Common myeloid progenitor, CD34-positive (primary cell): ENCODE data around the gene LIN52.
"Not testable (repeated sequence)": the region's sequence is repeated elsewhere in the genome, so short reads cannot be mapped to it uniquely, and the experiment has no call there.

Experiments used
- CTCF ChIA-PET: fragments of 350-600 bp; sonication (Branson Sonifier 250); formaldehyde crosslinking; loops from one replicate; lab custom pipeline; 2021; ENCODE audit warnings: antibody characterized with exemption; lab: Charles Lee
- POLR2A ChIA-PET: fragments of 350-600 bp; sonication (Branson Sonifier 250); formaldehyde crosslinking; loops from one replicate; lab custom pipeline; 2021; ENCODE audit warnings: antibody characterized with exemption; lab: Charles Lee
- DNase-seq, 3 donors: peaks; one replicate each; pipeline versions ENCODE4 v3.0.0 to v3.0.0-alpha.2; 2013
- H3K27ac ChIP-seq, 2 experiments: 1 replicate in 1 of 2; 2 replicates in 1 of 2; pipeline ENCODE4 v1.7.0; 2013; ENCODE audit warnings: inconsistent platforms in 2 of 2, low read length in 2 of 2, mild to moderate bottlenecking in 2 of 2, low read depth in 1 of 2, moderate library complexity in 1 of 2; ENCODE audit not compliant: severe bottlenecking in 2 of 2, insufficient read depth in 1 of 2, poor library complexity in 1 of 2
- H3K27me3 ChIP-seq, 5 experiments: replicated peaks in 2 of 5; 1 replicate in 3 of 5; 2 replicates in 2 of 5; pipeline versions ENCODE4 v1.6.1 to v1.7.0; 2013; ENCODE audit warnings: low read length in 4 of 5, mild to moderate bottlenecking in 2 of 5, moderate library complexity in 2 of 5, inconsistent platforms in 1 of 5; ENCODE audit not compliant: insufficient read depth in 5 of 5, control insufficient read depth in 4 of 5
- H3K36me3 ChIP-seq, 4 experiments: 1 replicate in 2 of 4; 2 replicates in 2 of 4; pipeline versions ENCODE4 v1.6.1 to v1.7.0; 2013; ENCODE audit warnings: low read length in 3 of 4, control low read depth in 1 of 4, mild to moderate bottlenecking in 1 of 4; ENCODE audit not compliant: control insufficient read depth in 4 of 4, insufficient read depth in 4 of 4
- H3K4me1 ChIP-seq, 4 experiments: 1 replicate in 3 of 4; 2 replicates in 1 of 4; pipeline versions ENCODE4 v1.6.1 to v1.7.1; 2013; ENCODE audit warnings: low read length in 3 of 4, mild to moderate bottlenecking in 3 of 4, control low read depth in 1 of 4, inconsistent platforms in 1 of 4, moderate library complexity in 1 of 4; ENCODE audit not compliant: control insufficient read depth in 4 of 4, insufficient read depth in 4 of 4; ENCODE audit errors: control extremely low read depth in 1 of 4
- H3K4me3 ChIP-seq, 7 experiments: 1 replicate in 4 of 7; 2 replicates in 3 of 7; pipeline versions ENCODE4 v1.5.1 to v1.7.0; 2013; ENCODE audit warnings: mild to moderate bottlenecking in 7 of 7, low read length in 6 of 7, moderate library complexity in 6 of 7, inconsistent platforms in 2 of 7, low read depth in 2 of 7, control low read depth in 1 of 7; ENCODE audit not compliant: insufficient read depth in 4 of 7, control insufficient read depth in 1 of 7; ENCODE audit errors: extremely low read depth in 1 of 7
- H3K9me3 ChIP-seq, 5 experiments: 1 replicate in 4 of 5; 2 replicates in 1 of 5; pipeline versions ENCODE4 v1.6.1 to v1.7.1; 2013; ENCODE audit warnings: low read length in 4 of 5, mild to moderate bottlenecking in 2 of 5, inconsistent platforms in 1 of 5, low read depth in 1 of 5, moderate library complexity in 1 of 5; ENCODE audit not compliant: control insufficient read depth in 4 of 5, insufficient read depth in 2 of 5; ENCODE audit errors: control extremely low read depth in 1 of 5
- WGBS: methylation state at CpG from one replicate; pipeline ENCODE4 v1.1.5; 2013; ENCODE audit not compliant: insufficient coverage; 5-methylcytosine and 5-hydroxymethylcytosine counted together

Gene LIN52

DNA sequence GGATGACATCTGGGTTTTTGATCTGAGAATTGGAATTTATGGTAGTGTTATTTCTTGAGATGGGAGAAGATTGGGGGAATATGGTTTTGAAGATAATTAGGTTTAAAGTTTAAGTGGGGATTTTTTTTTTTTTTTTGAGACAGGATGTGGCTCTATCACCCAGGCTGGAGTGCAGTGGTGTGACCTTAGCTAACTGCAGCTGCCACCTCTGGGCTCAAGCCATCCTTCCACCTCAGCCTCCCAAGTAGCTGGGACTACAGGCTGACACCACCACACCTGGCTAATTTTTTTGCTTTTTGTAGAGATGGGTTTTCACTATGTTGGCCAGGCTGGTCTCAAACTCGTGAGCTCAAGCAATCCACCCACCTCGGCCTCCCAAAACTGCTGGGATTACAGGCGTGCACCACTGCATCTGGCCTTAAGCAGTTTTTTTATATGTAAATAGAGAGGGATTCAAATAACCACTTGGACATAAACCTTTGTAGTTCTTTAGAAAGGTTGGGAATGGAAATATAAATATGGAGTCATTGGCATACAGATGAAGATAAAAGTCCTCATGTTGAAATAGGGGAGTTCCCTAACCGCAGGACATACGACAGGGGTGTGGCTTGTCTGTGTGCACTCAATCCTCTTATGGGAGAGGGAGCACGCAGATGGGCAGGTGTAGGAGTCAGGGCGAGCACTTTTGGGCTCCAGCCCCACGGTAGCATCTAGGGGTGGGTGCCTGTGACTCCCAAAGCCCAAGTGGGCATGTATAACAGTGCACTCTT lies 4.7 kb downstream of the LIN52 start:
- peaks cover 0 to 11% (median 4%) of the 10 kb centered on the region in 4 experiments for H3K36me3 ChIP-seq
- POLR2A ChIA-PET = no interaction called here
- H3K9me3 ChIP-seq = no peaks in the 10 kb centered on the region
- DNase-seq = no peak
- no peak overlapping the region for H3K27ac ChIP-seq
- WGBS = 94% methylated on average over 5 of the region's 8 CpGs
- H3K27me3 ChIP-seq = no peaks in the 10 kb centered on the region
- no peak overlapping the region for H3K4me3 ChIP-seq
- peaks cover 3 to 13% (median 10%) of the 10 kb centered on the region in 4 experiments for H3K4me1 ChIP-seq
- CTCF ChIA-PET = interaction anchor here (1.2 to 1.6 kb wide), 2 partner anchors 23 to 50 kb away, joined by 3 to 5 read pairs; no protein-coding TSS in a partner anchor

- no peak for DNase-seq
- no CpG with 5 or more reads among the region's 2 CpGs for WGBS
- no peaks in the 10 kb centered on the region for H3K4me1 ChIP-seq
- H3K36me3 ChIP-seq = peaks cover 6 to 21% (median 12%) of the 10 kb centered on the region in 4 experiments
- no peak overlapping the region for H3K4me3 ChIP-seq
- H3K27me3 ChIP-seq = no peaks in the 10 kb centered on the region
- ChIA-PET CTCF (no interaction called here), POLR2A (no interaction called here)
- H3K27ac ChIP-seq = no peak overlapping the region
- H3K9me3 ChIP-seq = no peaks in the 10 kb centered on the region
Measured at GRCh38 chr14:74105381-74105780, 20.6 kb downstream of the LIN52 start.

DNA sequence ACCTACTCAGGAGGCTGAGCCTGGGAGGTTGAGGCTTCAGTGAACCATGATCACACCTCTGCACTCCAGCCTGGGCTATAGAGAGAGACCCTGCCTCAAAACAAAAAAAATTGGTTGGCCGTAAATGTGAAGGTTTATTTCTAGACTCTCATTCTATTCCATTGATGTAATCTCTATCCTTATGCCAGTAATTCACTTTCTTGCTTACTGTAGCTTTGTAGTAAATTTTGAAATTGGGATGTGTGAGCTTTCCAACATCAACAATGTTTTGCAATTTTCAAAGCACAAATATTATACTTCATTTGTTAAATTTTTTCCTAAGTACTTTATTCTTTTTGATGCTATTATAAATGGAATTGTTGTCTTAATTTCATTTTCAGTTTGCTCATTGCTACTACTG lies 24.6 kb downstream of the LIN52 start:
- no peaks in the 10 kb centered on the region for H3K4me1 ChIP-seq
- no peaks in the 10 kb centered on the region for H3K27me3 ChIP-seq
- no peak overlapping the region for H3K4me3 ChIP-seq
- H3K9me3 ChIP-seq = no peaks in the 10 kb centered on the region
- no CpG with 5 or more reads among the region's 1 CpG for WGBS
- ChIA-PET CTCF (interaction anchor here (1.0 to 1.5 kb wide), 4 partner anchors 9 to 1763 kb away, joined by 3 to 7 read pairs (median 4); no protein-coding TSS in a partner anchor), POLR2A (interaction anchor here (1.5 kb wide), 1 partner anchor 228 kb away, joined by 3 read pairs; no protein-coding TSS in a partner anchor)
- DNase-seq = no peak
- no peak overlapping the region for H3K27ac ChIP-seq
- H3K36me3 ChIP-seq = peaks cover 0 to 12% (median 8%) of the 10 kb centered on the region in 4 experiments

DNA sequence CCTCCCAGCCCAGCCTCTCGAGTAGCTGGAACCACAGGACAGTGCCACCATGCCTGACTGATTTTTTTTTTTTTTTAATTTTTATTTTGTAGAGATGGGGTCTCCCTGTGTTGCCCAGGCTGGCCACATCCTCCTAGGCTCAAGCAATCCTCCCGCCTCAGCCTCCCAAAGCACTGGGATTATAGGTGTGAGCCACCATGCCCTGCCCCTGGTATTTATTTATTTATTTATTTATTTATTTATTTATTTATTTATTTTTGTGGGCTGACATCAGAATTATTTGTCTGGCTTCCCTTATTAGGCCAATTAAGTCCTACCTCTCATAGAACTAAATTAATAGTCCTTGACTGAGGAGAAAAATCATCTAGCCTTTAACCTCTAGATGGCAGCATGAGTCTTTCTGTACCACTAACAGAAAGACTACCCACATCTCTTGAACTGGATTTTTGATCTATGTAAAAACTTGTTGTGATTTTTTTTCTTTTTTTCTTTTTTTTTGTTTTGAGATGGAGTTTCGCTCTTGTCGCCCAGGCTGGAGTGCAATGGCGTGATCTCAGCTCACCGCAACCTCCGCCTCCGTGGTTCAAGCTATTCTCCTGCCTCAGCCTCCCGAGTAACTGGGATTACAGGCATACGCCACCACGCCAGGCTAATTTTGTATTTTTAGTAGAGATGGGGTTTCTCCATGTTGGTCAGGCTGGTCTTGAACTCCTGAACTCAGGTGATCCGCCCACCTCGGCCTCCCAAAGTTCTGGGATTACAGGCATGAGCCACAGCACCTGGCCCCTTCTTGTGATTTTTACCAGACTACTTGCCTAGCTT lies 26.9 kb downstream of the LIN52 start:
- H3K9me3 ChIP-seq, H3K4me3 ChIP-seq, H3K36me3 ChIP-seq, H3K27ac ChIP-seq, H3K27me3 ChIP-seq, H3K4me1 ChIP-seq: not testable (repeated sequence)
- POLR2A ChIA-PET = interaction anchor here (0.6 kb wide), 1 partner anchor 81 kb away, joined by 5 read pairs; no protein-coding TSS in a partner anchor
- CTCF ChIA-PET = interaction anchor here (0.6 to 2.2 kb wide), 20 partner anchors 13 to 782 kb away, joined by 3 to 11 read pairs (median 4); no protein-coding TSS in a partner anchor
- WGBS = 96% methylated on average over 7 of the region's 13 CpGs
- DNase-seq = peak; percentile 63 to 85 (median 82)

DNA sequence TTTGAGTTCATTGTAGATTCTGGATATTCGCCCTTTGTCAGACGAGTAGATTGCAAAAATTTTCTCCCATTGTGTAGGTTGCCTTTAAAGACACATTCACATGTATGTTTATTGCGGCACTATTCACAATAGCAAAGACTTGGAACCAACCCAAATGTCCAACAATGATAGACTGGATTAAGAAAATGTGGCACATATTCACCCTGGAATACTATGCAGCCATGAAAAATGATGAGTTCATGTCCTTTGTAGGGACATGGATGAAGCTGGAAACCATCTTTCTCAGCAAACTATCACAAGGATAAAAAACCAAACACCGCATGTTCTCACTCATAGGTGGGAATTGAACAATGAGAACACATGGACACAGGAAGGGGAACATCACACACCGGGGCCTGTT lies 40.7 kb downstream of the LIN52 start:
- H3K36me3 ChIP-seq, H3K4me1 ChIP-seq, DNase-seq, CTCF ChIA-PET, H3K27me3 ChIP-seq, H3K27ac ChIP-seq, H3K4me3 ChIP-seq, H3K9me3 ChIP-seq, POLR2A ChIA-PET: not testable (repeated sequence)
- WGBS = 100% methylated on average over 1 of the region's 5 CpGs

- POLR2A ChIA-PET = no interaction called here
- peaks cover 0 to 8% (median 1%) of the 10 kb centered on the region in 4 experiments for H3K36me3 ChIP-seq
- no CpG with 5 or more reads among the region's 1 CpG for WGBS
- H3K9me3 ChIP-seq = peaks cover 0 to 4% (median 0%) of the 10 kb centered on the region in 5 experiments
- H3K27ac ChIP-seq = no peak overlapping the region
- H3K4me1 ChIP-seq = no peaks in the 10 kb centered on the region
- CTCF ChIA-PET = interaction anchor here (0.8 kb wide), 1 partner anchor 14 kb away, joined by 3 read pairs; no protein-coding TSS in a partner anchor
- no peak for DNase-seq
- H3K27me3 ChIP-seq = no peaks in the 10 kb centered on the region
- no peak overlapping the region for H3K4me3 ChIP-seq
Measured at GRCh38 chr14:74126315-74127013, 41.7 kb downstream of the LIN52 start.
